Chondrocyte (in vitro differentiated cells): ENCODE data around the gene GSE1. TPM values are rescaled to one million over a fixed set of nuclear protein-coding genes. Genes with fewer than 3 reads are reported as not detected.

ENCODE experiments used
- DNase-seq: peaks from one replicate; pipeline ENCODE4 v3.0.0; 2021; ENCODE audit warnings: mixed read lengths, low spot score
- H3K27ac Mint-ChIP-seq: one replicate; pipeline ENCODE4 v1.8.0; 2021; ENCODE audit warnings: mild to moderate bottlenecking, moderate library complexity, mixed read lengths; ENCODE audit not compliant: unreplicated experiment
- H3K27me3 Mint-ChIP-seq: 2 replicates; pipeline ENCODE4 v1.8.0; 2021; ENCODE audit warnings: low read depth, mixed read lengths
- H3K36me3 Mint-ChIP-seq: 2 replicates; pipeline ENCODE4 v1.8.0; 2021; ENCODE audit warnings: low read depth, mixed read lengths
- H3K4me1 Mint-ChIP-seq: 2 replicates; pipeline ENCODE4 v1.8.0; 2021; ENCODE audit warnings: low read depth, mild to moderate bottlenecking, mixed read lengths
- H3K4me3 Mint-ChIP-seq: one replicate; pipeline ENCODE4 v1.8.0; 2021; ENCODE audit warnings: mild to moderate bottlenecking, moderate library complexity, mixed read lengths; ENCODE audit not compliant: unreplicated experiment
- H3K9me3 Mint-ChIP-seq: 2 replicates; pipeline ENCODE4 v1.8.0; 2021; ENCODE audit warnings: low read depth, mixed read lengths
- CTCF ChIP-seq: fragments of 200-600 bp; sonication (generic); IDR thresholded peaks from 2 replicates; pipeline ENCODE4 v1.5.0; 2021; ENCODE audit warnings: antibody characterized with exemption, mild to moderate bottlenecking, moderate library complexity
- total RNA-seq: library from RNA; stranded (reverse); gene quantifications from 3 replicates; pipeline ENCODE4 v1.2.1, GENCODE V29; 2021

The GSE1 gene
- total RNA-seq, 1 donor from 2014 or later: 22.6 TPM

GRCh38 chr16:85628265-85628556 lies 15.1 kb downstream of the GSE1 start:
- Mint-ChIP-seq H3K9me3 (peaks cover 8% of the 10 kb centered on the region), H3K27me3 (no peaks in the 10 kb centered on the region), H3K4me3 (no peak overlapping the region), H3K4me1 (peaks cover 4% of the 10 kb centered on the region), H3K27ac (no peak overlapping the region), H3K36me3 (peaks cover 7% of the 10 kb centered on the region)
- TF ChIP-seq CTCF: no peak
- no peak for DNase-seq

GRCh38 chr16:85628645-85629044 lies 15.5 kb downstream of the GSE1 start:
- peak; percentile 40 for TF ChIP-seq CTCF
- peaks cover 4% of the 10 kb centered on the region for H3K4me1 Mint-ChIP-seq
- DNase-seq: no peak
- peaks cover 8% of the 10 kb centered on the region for H3K9me3 Mint-ChIP-seq
- H3K4me3 Mint-ChIP-seq: no peak overlapping the region
- H3K36me3 Mint-ChIP-seq: peaks cover 7% of the 10 kb centered on the region
- H3K27me3 Mint-ChIP-seq: no peaks in the 10 kb centered on the region
- H3K27ac Mint-ChIP-seq: no peak overlapping the region

GRCh38 chr16:85629326-85629725 lies 16.2 kb downstream of the GSE1 start:
- peaks cover 4% of the 10 kb centered on the region for H3K4me1 Mint-ChIP-seq
- no peak overlapping the region for H3K27ac Mint-ChIP-seq
- TF ChIP-seq CTCF: no peak
- H3K27me3 Mint-ChIP-seq: no peaks in the 10 kb centered on the region
- no peak for DNase-seq
- peaks cover 8% of the 10 kb centered on the region for H3K9me3 Mint-ChIP-seq
- H3K36me3 Mint-ChIP-seq: peaks cover 7% of the 10 kb centered on the region
- no peak overlapping the region for H3K4me3 Mint-ChIP-seq

- Mint-ChIP-seq H3K36me3 (peaks cover 7% of the 10 kb centered on the region), H3K27ac (no peak overlapping the region), H3K27me3 (no peaks in the 10 kb centered on the region), H3K4me3 (no peak overlapping the region), H3K4me1 (peaks cover 4% of the 10 kb centered on the region), H3K9me3 (peaks cover 8% of the 10 kb centered on the region)
- no peak for TF ChIP-seq CTCF
- DNase-seq: no peak
Observed at GRCh38 chr16:85629853-85630252, 16.7 kb downstream of the GSE1 start.

GRCh38 chr16:85631230-85631629 lies 18.1 kb downstream of the GSE1 start:
- TF ChIP-seq CTCF: no peak
- H3K4me3 Mint-ChIP-seq: no peak overlapping the region
- no peak overlapping the region for H3K27ac Mint-ChIP-seq
- no peaks in the 10 kb centered on the region for H3K27me3 Mint-ChIP-seq
- peaks cover 6% of the 10 kb centered on the region for H3K36me3 Mint-ChIP-seq
- H3K9me3 Mint-ChIP-seq: peaks cover 8% of the 10 kb centered on the region
- no peak for DNase-seq
- H3K4me1 Mint-ChIP-seq: peaks cover 4% of the 10 kb centered on the region
